Measurements from ENCODE around the gene PROS1. TPM values are rescaled to one million over a fixed set of nuclear protein-coding genes. Genes with fewer than 3 reads are reported as not detected.

The PROS1 gene
- total RNA-seq, 1 experiment from 2014 or later, result 248 TPM

Small RNAs within 50 kb of the gene (small RNA-seq; reads per million reads assigned to genes)
- gene RF00019, result 0 reads per million in 2 experiments
- 0 reads per million in 2 experiments for gene RNU6-488P
- 0 reads per million in 2 experiments for gene RNU6-511P

Other genes starting within 250 kb of the PROS1 start
- 10.8 and 11.8 TPM in 2 replicates for gene ARL13B, start 6.3 kb upstream of the PROS1 start, total RNA-seq (2014; rRNA removed; shearing (Covaris generic))
- not detected in 2 replicates for gene STX19, start 54.7 kb upstream of the PROS1 start, total RNA-seq (2014; rRNA removed; shearing (Covaris generic))
- gene DHFR2, start 89.0 kb upstream of the PROS1 start, total RNA-seq (2014; rRNA removed; shearing (Covaris generic)), result 7.6 and 8.7 TPM in 2 replicates
- 13.1 and 13.5 TPM in 2 replicates for gene NSUN3, start 89.2 kb upstream of the PROS1 start, total RNA-seq (2014; rRNA removed; shearing (Covaris generic))